OCI-LY3 (cell line): ENCODE results near the gene CHID1.

ENCODE experiments used
- H2AFZ ChIP-seq: fragments of 200-600, 300-600 bp; shearing (Covaris generic); 2 replicates; pipeline ENCODE4 v1.6.0; 2014; ENCODE audit warnings: antibody characterized with exemption, low read depth, low read length
- H3K27ac ChIP-seq: fragments of 200-600, 300-600 bp; sonication (generic); 2 replicates; pipeline ENCODE4 v1.5.1; 2014; ENCODE audit warnings: mild to moderate bottlenecking, low read length, moderate library complexity, mixed read lengths
- H3K27me3 ChIP-seq: fragments of 200-600, 300-600 bp; sonication (generic); 2 replicates; pipeline ENCODE4 v1.6.1; 2014; ENCODE audit warnings: low read depth, low read length, mixed read lengths
- H3K36me3 ChIP-seq: fragments of 200-600, 300-600 bp; sonication (generic); replicated peaks from 2 replicates; pipeline ENCODE3; 2014; ENCODE audit warnings: low read depth, low read length, mixed read lengths
- H3K4me1 ChIP-seq: fragments of 300-600, 200-600 bp; sonication (generic); 2 replicates; pipeline ENCODE4 v1.6.1; 2014; ENCODE audit warnings: low read length, mixed read lengths
- H3K4me2 ChIP-seq: fragments of 200-600, 300-600 bp; sonication (generic); 2 replicates; pipeline ENCODE4 v1.6.1; 2014; ENCODE audit warnings: low read length, mixed read lengths
- H3K4me3 ChIP-seq: fragments of 300-600, 200-600 bp; sonication (generic); 2 replicates; pipeline ENCODE4 v1.5.1; 2014; ENCODE audit warnings: antibody characterized with exemption, mild to moderate bottlenecking, low read length, moderate library complexity
- H3K79me2 ChIP-seq: fragments of 300-600, 200-600 bp; shearing (Covaris generic); 2 replicates; pipeline ENCODE4 v1.6.1; 2014; ENCODE audit warnings: mild to moderate bottlenecking, low read length, mixed read lengths
- H3K9ac ChIP-seq: fragments of 300-600, 200-600 bp; shearing (Covaris generic); 2 replicates; pipeline ENCODE4 v1.6.0; 2014; ENCODE audit warnings: mild to moderate bottlenecking, low read length, moderate library complexity
- H3K9me3 ChIP-seq: fragments of 200-600, 300-600 bp; shearing (Covaris generic); 2 replicates; pipeline ENCODE4 v1.6.1; 2014; ENCODE audit warnings: low read length, mixed read lengths; ENCODE audit not compliant: insufficient read depth
- H4K20me1 ChIP-seq: fragments of 200-600, 300-600 bp; sonication (generic); 2 replicates; pipeline ENCODE4 v1.6.1; 2016; ENCODE audit warnings: low read length, mixed read lengths; ENCODE audit not compliant: insufficient read depth
- CTCF ChIP-seq: fragments of 200-600, 300-600 bp; sonication (generic); IDR thresholded peaks from 2 replicates; pipeline ENCODE4 v1.5.1; 2014; ENCODE audit warnings: antibody characterized with exemption, low read length, low read depth
- EZH2phosphoT487 ChIP-seq: fragments of 200-600 bp; shearing (Covaris generic); IDR thresholded peaks from 2 replicates; pipeline ENCODE4 v1.6.1; 2018; ENCODE audit warnings: antibody characterized with exemption, mixed run types, low read depth

CHID1 gene

GRCh38 chr11:831118-831864 lies 79.3 kb downstream of the CHID1 start:
- peaks cover 9% of the 10 kb centered on the region for H3K79me2 ChIP-seq
- no peaks in the 10 kb centered on the region for H3K36me3 ChIP-seq
- no peaks in the 10 kb centered on the region for H3K9me3 ChIP-seq
- no peak overlapping the region for H3K9ac ChIP-seq
- no peak overlapping the region for H3K4me2 ChIP-seq
- no peak overlapping the region for H2AFZ ChIP-seq
- TF ChIP-seq EZH2phosphoT487 (no peak), CTCF (no peak)
- peak overlapping the region; percentile 93; the same call in 1 of the 2 replicates for H3K4me3 ChIP-seq
- no peak overlapping the region for H3K27ac ChIP-seq
- no peaks in the 10 kb centered on the region for H3K27me3 ChIP-seq
- H3K4me1 ChIP-seq = peaks cover 38% of the 10 kb centered on the region
- peaks cover 8% of the 10 kb centered on the region; the same call in 1 of the 2 replicates for H4K20me1 ChIP-seq

DNA sequence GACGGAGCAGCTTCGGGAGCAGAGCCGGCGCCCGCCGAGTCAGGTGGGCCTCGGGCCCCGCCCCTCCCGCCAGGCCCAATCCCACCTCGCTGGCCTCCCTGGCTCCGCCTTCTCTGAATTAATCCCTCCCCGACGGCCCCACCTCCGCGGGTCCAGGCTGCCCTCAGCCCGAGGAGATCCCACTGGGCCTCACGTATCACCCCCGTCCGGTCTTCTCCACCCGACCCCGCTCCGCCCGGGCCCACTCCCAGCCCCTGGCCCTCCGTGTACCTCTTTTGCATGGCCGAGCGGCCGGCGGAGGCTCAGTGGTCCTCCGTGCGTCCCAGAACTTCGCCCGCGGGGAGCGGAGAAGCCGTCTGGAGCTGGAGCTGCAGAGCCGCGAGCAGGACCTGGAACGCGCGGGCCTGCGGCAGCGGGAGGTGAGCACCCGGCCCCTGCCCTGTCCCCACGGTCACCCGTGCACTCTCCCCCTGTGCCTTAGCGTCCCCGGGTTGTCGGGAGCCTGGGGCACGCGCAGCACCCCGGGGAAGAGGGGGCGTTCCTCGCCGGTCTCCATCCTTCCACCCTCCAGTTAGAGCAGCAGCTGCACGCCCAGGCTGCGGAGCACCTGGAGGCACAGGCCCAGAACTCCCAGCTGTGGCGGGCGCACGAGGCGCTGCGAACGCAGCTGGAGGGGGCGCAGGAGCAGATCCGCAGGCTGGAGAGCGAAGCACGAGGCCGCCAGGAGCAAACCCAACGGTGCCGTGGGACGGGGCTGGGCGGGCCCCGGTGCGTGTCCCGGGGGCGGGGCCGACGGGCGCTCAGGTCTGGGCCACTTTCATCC lies 80.1 kb downstream of the CHID1 start:
- H3K9ac ChIP-seq = no peak overlapping the region
- H3K79me2 ChIP-seq = peaks cover 9% of the 10 kb centered on the region
- no peak overlapping the region for H3K4me3 ChIP-seq
- H2AFZ ChIP-seq = no peak overlapping the region
- no peaks in the 10 kb centered on the region for H3K27me3 ChIP-seq
- no peak overlapping the region for H3K4me2 ChIP-seq
- no peaks in the 10 kb centered on the region for H3K9me3 ChIP-seq
- no peaks in the 10 kb centered on the region for H3K36me3 ChIP-seq
- no peak for TF ChIP-seq CTCF
- TF ChIP-seq EZH2phosphoT487 = no peak
- H3K27ac ChIP-seq = no peak overlapping the region
- peaks cover 8% of the 10 kb centered on the region; the same call in 1 of the 2 replicates for H4K20me1 ChIP-seq
- peaks cover 46% of the 10 kb centered on the region for H3K4me1 ChIP-seq

DNA sequence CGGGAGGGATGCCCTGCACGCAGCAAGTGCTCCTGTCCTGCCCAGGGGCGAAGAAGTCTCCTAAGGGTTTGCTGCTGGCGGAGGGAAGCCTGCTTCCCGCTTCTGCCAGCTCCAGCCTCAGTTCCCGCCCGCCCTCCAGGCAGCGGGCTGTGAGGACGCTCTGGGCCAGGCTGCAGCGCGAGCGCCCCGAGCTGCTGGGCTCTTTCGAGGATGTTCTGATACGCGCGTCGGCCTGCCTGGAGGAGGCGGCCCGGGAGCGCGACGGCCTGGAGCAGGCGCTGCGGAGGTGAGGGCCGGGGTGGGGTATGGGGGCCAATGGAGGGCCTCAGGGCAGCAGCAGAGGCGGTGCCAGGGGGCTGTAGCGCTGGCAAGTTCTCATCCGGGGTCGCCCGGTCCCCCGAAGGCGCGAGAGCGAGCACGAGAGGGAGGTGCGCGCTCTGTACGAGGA lies 80.7 kb downstream of the CHID1 start:
- Histone ChIP-seq H3K4me3 (peak overlapping the region; percentile 52), H4K20me1 (peaks cover 6% of the 10 kb centered on the region; the same call in 1 of the 2 replicates), H2AFZ (no peak overlapping the region), H3K4me1 (peaks cover 46% of the 10 kb centered on the region), H3K27ac (no peak overlapping the region), H3K27me3 (no peaks in the 10 kb centered on the region), H3K9ac (no peak overlapping the region), H3K36me3 (peaks cover 4% of the 10 kb centered on the region), H3K4me2 (peak overlapping the region; percentile 66), H3K79me2 (peaks cover 9% of the 10 kb centered on the region), H3K9me3 (no peaks in the 10 kb centered on the region)
- no peak for TF ChIP-seq CTCF
- no peak for TF ChIP-seq EZH2phosphoT487
